OCI-LY1 (cell line): ENCODE results near the gene ZCCHC3.

Source experiments
- EZH2 ChIP-seq: fragments of 200-600 bp; sonication (generic), shearing (Covaris generic); IDR thresholded peaks from 2 replicates; pipeline ENCODE4 v1.8.0; 2017; ENCODE audit warnings: borderline replicate concordance, mixed run types, mild to moderate bottlenecking, antibody characterized with exemption, low read length, moderate library complexity, mixed read lengths
- TF ChIP-seq, protein P1 (sequence below): fragments of 200-600 bp; sonication (generic), shearing (Covaris generic); IDR thresholded peaks from 2 replicates; pipeline ENCODE4 v1.5.1; 2017; ENCODE audit warnings: mild to moderate bottlenecking, antibody characterized with exemption, low read length, moderate library complexity, mixed read lengths

DNA sequence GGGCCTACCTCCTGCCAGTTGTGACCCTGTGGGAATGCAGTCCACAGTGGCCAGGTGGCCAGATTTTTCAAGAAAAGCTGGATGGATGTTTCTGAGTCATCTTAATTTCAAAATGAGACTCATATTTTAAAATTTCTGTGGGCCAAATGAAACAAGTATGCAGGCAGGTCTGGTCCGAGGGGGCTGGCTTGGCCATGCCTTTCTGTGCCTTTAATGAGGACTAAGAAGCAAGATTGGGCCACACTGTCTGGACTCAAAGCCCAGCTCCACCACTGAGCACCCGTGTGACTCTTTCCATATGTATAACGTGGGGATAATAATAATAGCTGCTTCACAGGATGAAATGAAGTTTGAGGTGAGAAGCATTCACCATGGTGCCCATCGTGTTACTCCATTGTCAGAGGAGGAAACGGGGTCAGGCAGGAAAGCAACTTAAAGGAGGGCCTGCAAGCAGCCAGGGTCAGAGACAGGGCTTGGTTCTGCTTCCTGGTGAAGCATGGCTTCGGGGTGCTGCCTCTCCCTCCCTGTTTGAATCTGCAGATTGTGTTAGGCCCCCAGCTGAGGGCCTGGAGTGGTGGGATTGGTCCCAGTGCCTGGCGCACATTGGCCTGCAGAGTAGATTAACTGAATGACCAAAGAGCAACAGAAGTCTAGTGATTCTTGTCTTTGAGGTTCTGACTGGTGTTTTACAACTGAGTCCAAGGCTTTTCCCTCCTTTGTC is 31.8 kb downstream of the ZCCHC3 start:
- TF ChIP-seq, protein P1, sequence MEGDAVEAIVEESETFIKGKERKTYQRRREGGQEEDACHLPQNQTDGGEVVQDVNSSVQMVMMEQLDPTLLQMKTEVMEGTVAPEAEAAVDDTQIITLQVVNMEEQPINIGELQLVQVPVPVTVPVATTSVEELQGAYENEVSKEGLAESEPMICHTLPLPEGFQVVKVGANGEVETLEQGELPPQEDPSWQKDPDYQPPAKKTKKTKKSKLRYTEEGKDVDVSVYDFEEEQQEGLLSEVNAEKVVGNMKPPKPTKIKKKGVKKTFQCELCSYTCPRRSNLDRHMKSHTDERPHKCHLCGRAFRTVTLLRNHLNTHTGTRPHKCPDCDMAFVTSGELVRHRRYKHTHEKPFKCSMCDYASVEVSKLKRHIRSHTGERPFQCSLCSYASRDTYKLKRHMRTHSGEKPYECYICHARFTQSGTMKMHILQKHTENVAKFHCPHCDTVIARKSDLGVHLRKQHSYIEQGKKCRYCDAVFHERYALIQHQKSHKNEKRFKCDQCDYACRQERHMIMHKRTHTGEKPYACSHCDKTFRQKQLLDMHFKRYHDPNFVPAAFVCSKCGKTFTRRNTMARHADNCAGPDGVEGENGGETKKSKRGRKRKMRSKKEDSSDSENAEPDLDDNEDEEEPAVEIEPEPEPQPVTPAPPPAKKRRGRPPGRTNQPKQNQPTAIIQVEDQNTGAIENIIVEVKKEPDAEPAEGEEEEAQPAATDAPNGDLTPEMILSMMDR = no peak
- TF ChIP-seq EZH2 = no peak
